Hypothalamus (tissue), 51 donors: ENCODE data around the gene DEAF1.

ENCODE experiments used
- DNase-seq, 51 donors: peaks; one replicate each; lab custom pipeline; 2025; lab: John Stamatoyannopoulos, UW

The DEAF1 gene

GRCh38 chr11:722346-722811 lies 27.4 kb upstream of the DEAF1 start:
- DNase-seq, result no peak

GRCh38 chr11:721741-722345 lies 26.8 kb upstream of the DEAF1 start:
- DNase-seq, result no peak

GRCh38 chr11:721247-721740 lies 26.3 kb upstream of the DEAF1 start:
- DNase-seq, result no peak

- DNase-seq, result peak in 8 of 51 donors; percentile 34 to 72 (median 44)
Measured at GRCh38 chr11:720642-721246, 25.7 kb upstream of the DEAF1 start.

- DNase-seq, result no peak
Measured at GRCh38 chr11:720017-720641, 25.1 kb upstream of the DEAF1 start.

- no peak for DNase-seq
Measured at GRCh38 chr11:719214-720016, 24.4 kb upstream of the DEAF1 start.

- DNase-seq, result no peak
Measured at GRCh38 chr11:714436-714835, 19.4 kb upstream of the DEAF1 start.

GRCh38 chr11:709109-709997 lies 14.3 kb upstream of the DEAF1 start:
- DNase-seq, result no peak

GRCh38 chr11:708511-708910 lies 13.5 kb upstream of the DEAF1 start:
- DNase-seq, result no peak

GRCh38 chr11:707817-708420 lies 12.9 kb upstream of the DEAF1 start:
- DNase-seq, result no peak

GRCh38 chr11:706957-707816 lies 12.2 kb upstream of the DEAF1 start:
- peak in 8 of 51 donors; percentile 17 to 36 (median 34) for DNase-seq

GRCh38 chr11:706439-706956 lies 11.5 kb upstream of the DEAF1 start:
- no peak for DNase-seq

GRCh38 chr11:705646-706438 lies 10.8 kb upstream of the DEAF1 start, which contains the start of gene EPS8L2:
EPS8L2 (plus strand) TSS chr11:706231; CDS start chr11:709408, 3,177 bp downstream.
- no peak for DNase-seq

- no peak for DNase-seq
Measured at GRCh38 chr11:704781-705645, 10.0 kb upstream of the DEAF1 start.

- no peak for DNase-seq
Measured at GRCh38 chr11:704228-704674, 9.2 kb upstream of the DEAF1 start.

GRCh38 chr11:703506-703905 lies 8.5 kb upstream of the DEAF1 start:
- no peak for DNase-seq
